Bronchial epithelial cell (primary cell): ENCODE results near the gene BCAM. TPM values are rescaled to one million over a fixed set of nuclear protein-coding genes. Genes with fewer than 3 reads are reported as not detected.
A peak's percentile ranks its signal among the peaks of the same experiment; 100 is the strongest.

Source experiments
- DNase-seq: peaks from one replicate; pipeline ENCODE4 v3.0.0-alpha.2; 2010; ENCODE audit warnings: low read depth
- FAIRE-seq: peaks from 2 replicates; lab custom pipeline; 2011; peaks lifted over from hg19 to GRCh38; lab: Jason Lieb, UNC
- H3K27me3 ChIP-seq: 2 replicates; pipeline ENCODE4 v1.5.1; 2011; ENCODE audit warnings: low read length; ENCODE audit not compliant: control insufficient read depth, insufficient read depth
- H3K36me3 ChIP-seq: 2 replicates; pipeline ENCODE4 v1.5.1; 2011; ENCODE audit warnings: low read length; ENCODE audit not compliant: control insufficient read depth, insufficient read depth
- H3K4me3 ChIP-seq: 2 replicates; pipeline ENCODE4 v1.5.1; 2011; ENCODE audit warnings: mild to moderate bottlenecking, low read depth, low read length, control low read depth
- CTCF ChIP-seq: IDR thresholded peaks from 2 replicates; pipeline ENCODE4 v1.5.1; 2011; ENCODE audit warnings: mild to moderate bottlenecking, moderate library complexity, low read length, control low read depth, inconsistent platforms; ENCODE audit not compliant: insufficient read depth, severe bottlenecking
- total RNA-seq: library from RNA; depleted of rRNA; stranded (reverse); fragments of >200 nt; gene quantifications from 2 replicates; pipeline ENCODE4 v1.2.1, GENCODE V29; 2014

BCAM gene
- total RNA-seq = 16.6 and 35.8 TPM in 2 replicates

- H3K27me3 ChIP-seq = no peaks in the 10 kb centered on the region
- FAIRE-seq = no peak
- peaks cover 14% of the 10 kb centered on the region for H3K36me3 ChIP-seq
- no peak for TF ChIP-seq CTCF
- peak within 1 kb of the TSS; percentile 58 for H3K4me3 ChIP-seq
- no peak for DNase-seq
Observed at GRCh38 chr19:44808463-44809371, at the start of gene BCAM. Gene BCAM (plus strand): TSS chr19:44809103. CDS start chr19:44809125, 22 bp downstream.

- DNase-seq (no peak), FAIRE-seq (no peak)
- no peak for TF ChIP-seq CTCF
- Histone ChIP-seq H3K4me3 (no peak overlapping the region), H3K27me3 (no peaks in the 10 kb centered on the region), H3K36me3 (peaks cover 19% of the 10 kb centered on the region)
Observed at GRCh38 chr19:44762038-44762437, 46.9 kb upstream of the BCAM start.

- DNase-seq = peak; percentile 33
- Histone ChIP-seq H3K36me3 (no peaks in the 10 kb centered on the region), H3K4me3 (no peak overlapping the region), H3K27me3 (no peaks in the 10 kb centered on the region)
- peak; percentile 64 for FAIRE-seq
- TF ChIP-seq CTCF = no peak
Observed at GRCh38 chr19:44765033-44765948, 43.6 kb upstream of the BCAM start.

GRCh38 chr19:44765949-44766335 lies 43.0 kb upstream of the BCAM start:
- FAIRE-seq (no peak), DNase-seq (no peak)
- Histone ChIP-seq H3K27me3 (no peaks in the 10 kb centered on the region), H3K36me3 (no peaks in the 10 kb centered on the region), H3K4me3 (no peak overlapping the region)
- no peak for TF ChIP-seq CTCF

- no peaks in the 10 kb centered on the region for H3K27me3 ChIP-seq
- H3K36me3 ChIP-seq = no peaks in the 10 kb centered on the region
- H3K4me3 ChIP-seq = no peak overlapping the region
- FAIRE-seq (no peak), DNase-seq (no peak)
- TF ChIP-seq CTCF = no peak
Observed at GRCh38 chr19:44767295-44768180, 41.4 kb upstream of the BCAM start.
